Adrenal gland (tissue), 5 donors: ENCODE data around the gene SLC15A1.

ENCODE experiments used
- POLR2A ChIP-seq, 2 donors: fragments of 450-650 bp; IDR thresholded peaks; one replicate each; pipeline ENCODE4 v1.6.1; 2017; ENCODE audit warnings: antibody characterized with exemption in 2 of 2, mild to moderate bottlenecking in 2 of 2, moderate library complexity in 1 of 2
- TF ChIP-seq, protein P1 (sequence below), 6 experiments: fragments of 450-650 bp in 4 of 6; fragments of 200-600 bp in 2 of 6; sonication (generic) in 1 of 6; IDR thresholded peaks; 1 replicate in 5 of 6; 2 replicates in 1 of 6; pipeline versions ENCODE4 v1.5.1 to v1.8.0; 2016 to 2021; ENCODE audit warnings: antibody characterized with exemption in 6 of 6, mild to moderate bottlenecking in 2 of 6, moderate library complexity in 1 of 6
- donor health status: DM: no; HTN: no; CAD: no.

DNA sequence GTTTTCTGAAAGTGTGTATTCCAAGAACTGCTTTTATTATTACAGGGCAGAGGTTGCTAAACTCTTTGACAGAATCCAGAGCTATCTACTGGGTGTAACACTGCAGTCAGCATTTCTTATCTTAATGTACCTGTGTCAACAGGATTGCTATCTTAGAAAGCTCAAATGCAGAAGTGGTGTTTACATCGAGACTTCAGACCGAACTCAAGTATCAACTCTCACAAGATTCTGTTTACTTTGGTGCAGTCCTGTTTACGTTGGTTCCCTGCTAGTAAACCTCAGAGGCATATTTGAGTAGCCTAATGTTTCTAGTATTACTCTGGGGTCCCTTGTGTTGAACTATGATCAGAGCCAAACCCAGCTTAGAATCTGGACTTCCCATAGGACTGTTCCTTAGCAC is 20.5 kb downstream of the SLC15A1 start:
- TF ChIP-seq POLR2A (IDR thresholded peaks at IDR 0.05) = no peak
- TF ChIP-seq, protein P1, sequence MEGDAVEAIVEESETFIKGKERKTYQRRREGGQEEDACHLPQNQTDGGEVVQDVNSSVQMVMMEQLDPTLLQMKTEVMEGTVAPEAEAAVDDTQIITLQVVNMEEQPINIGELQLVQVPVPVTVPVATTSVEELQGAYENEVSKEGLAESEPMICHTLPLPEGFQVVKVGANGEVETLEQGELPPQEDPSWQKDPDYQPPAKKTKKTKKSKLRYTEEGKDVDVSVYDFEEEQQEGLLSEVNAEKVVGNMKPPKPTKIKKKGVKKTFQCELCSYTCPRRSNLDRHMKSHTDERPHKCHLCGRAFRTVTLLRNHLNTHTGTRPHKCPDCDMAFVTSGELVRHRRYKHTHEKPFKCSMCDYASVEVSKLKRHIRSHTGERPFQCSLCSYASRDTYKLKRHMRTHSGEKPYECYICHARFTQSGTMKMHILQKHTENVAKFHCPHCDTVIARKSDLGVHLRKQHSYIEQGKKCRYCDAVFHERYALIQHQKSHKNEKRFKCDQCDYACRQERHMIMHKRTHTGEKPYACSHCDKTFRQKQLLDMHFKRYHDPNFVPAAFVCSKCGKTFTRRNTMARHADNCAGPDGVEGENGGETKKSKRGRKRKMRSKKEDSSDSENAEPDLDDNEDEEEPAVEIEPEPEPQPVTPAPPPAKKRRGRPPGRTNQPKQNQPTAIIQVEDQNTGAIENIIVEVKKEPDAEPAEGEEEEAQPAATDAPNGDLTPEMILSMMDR (IDR thresholded peaks at IDR 0.05) = no peak
